Measurements from ENCODE around the gene GTF2H4.
"Not testable (repeated sequence)": the region's sequence is repeated elsewhere in the genome, so short reads cannot be mapped to it uniquely, and the experiment has no call there.

GTF2H4 gene

GRCh38 chr6:30924040-30924627 is 16.1 kb downstream of the GTF2H4 start:
- not testable (repeated sequence) for DNase-seq (ENCODE audit: low read depth in 2 of 2)

- DNase-seq (ENCODE audit: low read depth in 2 of 2) = no peak
Observed at GRCh38 chr6:30926644-30927043, 18.6 kb downstream of the GTF2H4 start.

GRCh38 chr6:30927080-30927479 is 19.1 kb downstream of the GTF2H4 start:
- DNase-seq (ENCODE audit: low read depth in 2 of 2) = not testable (repeated sequence)

GRCh38 chr6:30928677-30929076 is 20.7 kb downstream of the GTF2H4 start:
- no peak for DNase-seq (ENCODE audit: low read depth in 2 of 2)

GRCh38 chr6:30930506-30930905 is 22.5 kb downstream of the GTF2H4 start:
- no peak for DNase-seq (ENCODE audit: low read depth in 2 of 2)

- no peak for DNase-seq (ENCODE audit: low read depth in 2 of 2)
Observed at GRCh38 chr6:30931272-30931671, 23.3 kb downstream of the GTF2H4 start.

GRCh38 chr6:30931969-30932645 is 24.1 kb downstream of the GTF2H4 start, which contains the start of gene SFTA2:
TSS of gene SFTA2 (minus strand) at chr6:30932170. CDS start at chr6:30932096, 74 bp downstream.
- no peak for DNase-seq (ENCODE audit: low read depth in 2 of 2)

GRCh38 chr6:30932665-30933365 is 24.8 kb downstream of the GTF2H4 start:
- no peak for DNase-seq (ENCODE audit: low read depth in 2 of 2)

- no peak for DNase-seq (ENCODE audit: low read depth in 2 of 2)
Observed at GRCh38 chr6:30935018-30935417, 27.0 kb downstream of the GTF2H4 start.

GRCh38 chr6:30937265-30937664 is 29.3 kb downstream of the GTF2H4 start:
- DNase-seq (ENCODE audit: low read depth in 2 of 2) = no peak

GRCh38 chr6:30938730-30939129 is 30.7 kb downstream of the GTF2H4 start:
- DNase-seq (ENCODE audit: low read depth in 2 of 2) = no peak

GRCh38 chr6:30939473-30939872 is 31.5 kb downstream of the GTF2H4 start:
- no peak for DNase-seq (ENCODE audit: low read depth in 2 of 2)

GRCh38 chr6:30940361-30940986 is 32.5 kb downstream of the GTF2H4 start, which contains the start of gene MUCL3:
TSS of gene MUCL3 (plus strand) at chr6:30940973. CDS start at chr6:30941000, 27 bp downstream.
- no peak for DNase-seq (ENCODE audit: low read depth in 2 of 2)

GRCh38 chr6:30942338-30943060 is 34.5 kb downstream of the GTF2H4 start:
- DNase-seq (ENCODE audit: low read depth in 2 of 2) = no peak

- DNase-seq (ENCODE audit: low read depth in 2 of 2) = no peak
Observed at GRCh38 chr6:30944051-30944450, 36.0 kb downstream of the GTF2H4 start.

- DNase-seq (ENCODE audit: low read depth in 2 of 2) = no peak
Observed at GRCh38 chr6:30945281-30945680, 37.3 kb downstream of the GTF2H4 start.

- DNase-seq (ENCODE audit: low read depth in 2 of 2) = no peak
Observed at GRCh38 chr6:30947231-30947630, 39.2 kb downstream of the GTF2H4 start.

GRCh38 chr6:30948811-30949210 is 40.8 kb downstream of the GTF2H4 start:
- DNase-seq (ENCODE audit: low read depth in 2 of 2) = no peak

GRCh38 chr6:30951907-30952469 is 44.0 kb downstream of the GTF2H4 start:
- no peak for DNase-seq (ENCODE audit: low read depth in 2 of 2)

GRCh38 chr6:30954631-30955366 is 46.8 kb downstream of the GTF2H4 start:
- no peak for DNase-seq (ENCODE audit: low read depth in 2 of 2)
